CD8-positive, alpha-beta memory T cell (primary cell): Measurements from ENCODE around the gene UBAP1. TPM values are rescaled to one million over a fixed set of nuclear protein-coding genes. Genes with fewer than 3 reads are reported as not detected.
"Not testable (repeated sequence)": the region's sequence is repeated elsewhere in the genome, so short reads cannot be mapped to it uniquely, and the experiment has no call there.

Experiments used
- CTCF ChIA-PET: fragments of 350-600 bp; sonication (Branson Sonifier 250); formaldehyde crosslinking; loops from one replicate; lab custom pipeline; 2021; ENCODE audit warnings: antibody characterized with exemption; lab: Charles Lee
- POLR2A ChIA-PET: fragments of 350-600 bp; sonication (Branson Sonifier 250); formaldehyde crosslinking; loops from one replicate; lab custom pipeline; 2021; ENCODE audit warnings: antibody characterized with exemption; lab: Charles Lee
- DNase-seq, 5 donors: peaks; one replicate each; pipeline versions ENCODE4 v3.0.0 to v3.0.0-alpha.2; 2020 to 2022; ENCODE audit warnings: mixed read lengths in 1 of 5
- H3K27ac ChIP-seq: one replicate; pipeline ENCODE4 v1.7.0; 2013; ENCODE audit warnings: low read depth, mild to moderate bottlenecking, low read length, moderate library complexity
- H3K27me3 ChIP-seq: 2 replicates; pipeline ENCODE4 v1.7.0; 2013; ENCODE audit warnings: low read length, mild to moderate bottlenecking; ENCODE audit not compliant: insufficient read depth, poor library complexity, severe bottlenecking
- H3K36me3 ChIP-seq: 2 replicates; pipeline ENCODE4 v1.7.0; 2013; ENCODE audit warnings: mild to moderate bottlenecking, low read length, moderate library complexity; ENCODE audit not compliant: insufficient read depth
- H3K4me1 ChIP-seq: 2 replicates; pipeline ENCODE4 v1.7.0; 2013; ENCODE audit warnings: mild to moderate bottlenecking, low read length, moderate library complexity; ENCODE audit not compliant: insufficient read depth
- H3K4me3 ChIP-seq: 2 replicates; pipeline ENCODE4 v1.7.0; 2013; ENCODE audit warnings: mild to moderate bottlenecking, low read length
- H3K9me3 ChIP-seq: 2 replicates; pipeline ENCODE4 v1.7.0; 2013; ENCODE audit warnings: mild to moderate bottlenecking, low read length
- H3K27ac Mint-ChIP-seq, 8 donors: one replicate each; pipeline ENCODE4 v1.8.0; 2020 to 2021; ENCODE audit warnings: mixed read lengths in 8 of 8, mild to moderate bottlenecking in 6 of 8, inconsistent platforms in 3 of 8, moderate library complexity in 3 of 8
- H3K27me3 Mint-ChIP-seq, 2 donors: one replicate each; pipeline ENCODE4 v1.8.0; 2020 to 2021; ENCODE audit warnings: mixed read lengths in 2 of 2, mild to moderate bottlenecking in 1 of 2, moderate library complexity in 1 of 2
- H3K36me3 Mint-ChIP-seq, 3 donors: one replicate each; pipeline ENCODE4 v1.8.0; 2020 to 2021; ENCODE audit warnings: mixed read lengths in 3 of 3, inconsistent platforms in 1 of 3, mild to moderate bottlenecking in 1 of 3
- H3K4me1 Mint-ChIP-seq, 3 donors: one replicate each; pipeline ENCODE4 v1.8.0; 2020 to 2021; ENCODE audit warnings: mixed read lengths in 3 of 3, inconsistent platforms in 1 of 3, mild to moderate bottlenecking in 1 of 3
- H3K4me3 Mint-ChIP-seq, 7 donors: one replicate each; pipeline ENCODE4 v1.8.0; 2020 to 2021; ENCODE audit warnings: mixed read lengths in 7 of 7, mild to moderate bottlenecking in 6 of 7, moderate library complexity in 4 of 7, inconsistent platforms in 2 of 7
- H3K9me3 Mint-ChIP-seq, 5 donors: one replicate each; pipeline ENCODE4 v1.8.0; 2020 to 2022; ENCODE audit warnings: mixed read lengths in 5 of 5, mild to moderate bottlenecking in 3 of 5, moderate library complexity in 2 of 5, inconsistent platforms in 1 of 5
- polyA plus RNA-seq: library from polyadenylated mRNA; unstranded; fragments of 300-500 nt; fragmentation: Illumina TruSeq; gene quantifications from one replicate; pipeline ENCODE4 v1.2.3, GENCODE V29; 2021
- total RNA-seq, 2 experiments: library from RNA; stranded (reverse); gene quantifications; one replicate each; pipeline ENCODE4 v1.2.3, GENCODE V29; 2021

Gene UBAP1
- total and polyA plus RNA-seq, 3 experiments from 2014 or later: 39.0 to 50.2 (median 39.7) TPM

DNA sequence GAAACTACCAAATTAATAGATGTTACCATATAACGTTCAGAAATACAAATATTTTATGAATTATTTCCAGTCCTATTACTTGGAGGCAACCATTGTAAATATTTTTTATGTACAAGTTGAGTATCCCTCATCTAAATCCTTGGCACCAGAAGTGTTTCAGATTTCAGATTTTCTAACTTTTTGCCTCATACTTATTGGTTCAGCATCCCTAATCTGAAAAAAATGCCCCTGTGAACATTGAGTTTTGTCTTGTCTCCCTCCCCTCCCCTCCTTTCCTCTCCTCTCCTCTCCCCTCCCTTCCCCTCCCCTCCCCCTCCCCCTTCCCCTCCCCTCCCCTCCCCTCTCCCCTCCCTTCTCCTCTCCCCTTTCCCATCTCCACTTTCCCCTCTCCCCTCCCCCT is 40.6 kb downstream of the UBAP1 start:
- Histone ChIP-seq H3K27me3 (no peaks in the 10 kb centered on the region), H3K9me3 (no peaks in the 10 kb centered on the region), H3K4me1 (no peaks in the 10 kb centered on the region), H3K4me3 (no peak overlapping the region), H3K36me3 (no peaks in the 10 kb centered on the region), H3K27ac (no peak overlapping the region)
- Mint-ChIP-seq H3K36me3 (peaks cover 0 to 35% (median 10%) of the 10 kb centered on the region in 3 donors), H3K9me3 (no peaks in the 10 kb centered on the region), H3K27ac (no peak overlapping the region), H3K4me1 (peaks cover 29 to 43% (median 40%) of the 10 kb centered on the region in 3 donors), H3K4me3 (no peak overlapping the region), H3K27me3 (no peaks in the 10 kb centered on the region)
- POLR2A ChIA-PET: no interaction called here
- CTCF ChIA-PET: no interaction called here
- no peak for DNase-seq

- H3K4me3 Mint-ChIP-seq: peak overlapping the region in 1 of 7 donors; percentile 54
- H3K36me3 ChIP-seq: no peaks in the 10 kb centered on the region
- H3K4me1 ChIP-seq: no peaks in the 10 kb centered on the region
- peaks cover 27 to 41% (median 39%) of the 10 kb centered on the region in 3 donors for H3K4me1 Mint-ChIP-seq
- no peak overlapping the region for H3K4me3 ChIP-seq
- ChIA-PET POLR2A (no interaction called here), CTCF (no interaction called here)
- no peaks in the 10 kb centered on the region for H3K27me3 ChIP-seq
- no peak for DNase-seq
- H3K27me3 Mint-ChIP-seq: no peaks in the 10 kb centered on the region
- H3K27ac ChIP-seq: no peak overlapping the region
- H3K36me3 Mint-ChIP-seq: peaks cover 0 to 39% (median 10%) of the 10 kb centered on the region in 3 donors
- peak overlapping the region in 1 of 8 donors; percentile 11 for H3K27ac Mint-ChIP-seq
- H3K9me3 ChIP-seq: no peaks in the 10 kb centered on the region
- no peaks in the 10 kb centered on the region for H3K9me3 Mint-ChIP-seq
Measured at GRCh38 chr9:34220218-34220617, 41.4 kb downstream of the UBAP1 start.

DNA sequence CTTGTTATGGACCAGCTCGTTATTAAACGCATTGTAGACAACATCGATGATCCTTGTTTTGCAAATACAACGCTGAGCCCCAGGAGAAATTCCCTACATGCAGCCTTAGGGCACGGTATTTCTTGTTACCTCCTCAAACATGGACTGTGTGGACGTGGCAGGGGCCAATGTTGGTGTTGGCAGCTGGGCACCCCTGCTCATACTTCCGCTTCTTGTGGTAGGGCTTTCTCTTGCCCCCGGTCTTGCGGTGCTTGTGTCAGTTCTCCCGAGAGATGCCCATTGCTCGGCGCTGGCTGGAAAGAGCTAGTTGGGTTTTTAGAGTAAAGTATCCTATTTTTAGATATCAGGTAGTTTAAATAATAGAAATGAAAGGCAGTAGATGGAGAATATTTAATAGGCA is 45.5 kb downstream of the UBAP1 start:
- H3K4me1 Mint-ChIP-seq: peaks cover 23 to 43% (median 35%) of the 10 kb centered on the region in 3 donors
- Histone ChIP-seq H3K36me3 (no peaks in the 10 kb centered on the region), H3K9me3 (no peaks in the 10 kb centered on the region), H3K4me1 (no peaks in the 10 kb centered on the region), H3K4me3 (no peak overlapping the region), H3K27me3 (no peaks in the 10 kb centered on the region), H3K27ac (no peak overlapping the region)
- DNase-seq: no peak
- peaks cover 0 to 43% (median 7%) of the 10 kb centered on the region in 3 donors for H3K36me3 Mint-ChIP-seq
- CTCF ChIA-PET: no interaction called here
- H3K4me3 Mint-ChIP-seq: no peak overlapping the region
- no peaks in the 10 kb centered on the region for H3K9me3 Mint-ChIP-seq
- peak overlapping the region in 1 of 8 donors; percentile 53 for H3K27ac Mint-ChIP-seq
- H3K27me3 Mint-ChIP-seq: no peaks in the 10 kb centered on the region
- POLR2A ChIA-PET: no interaction called here

DNA sequence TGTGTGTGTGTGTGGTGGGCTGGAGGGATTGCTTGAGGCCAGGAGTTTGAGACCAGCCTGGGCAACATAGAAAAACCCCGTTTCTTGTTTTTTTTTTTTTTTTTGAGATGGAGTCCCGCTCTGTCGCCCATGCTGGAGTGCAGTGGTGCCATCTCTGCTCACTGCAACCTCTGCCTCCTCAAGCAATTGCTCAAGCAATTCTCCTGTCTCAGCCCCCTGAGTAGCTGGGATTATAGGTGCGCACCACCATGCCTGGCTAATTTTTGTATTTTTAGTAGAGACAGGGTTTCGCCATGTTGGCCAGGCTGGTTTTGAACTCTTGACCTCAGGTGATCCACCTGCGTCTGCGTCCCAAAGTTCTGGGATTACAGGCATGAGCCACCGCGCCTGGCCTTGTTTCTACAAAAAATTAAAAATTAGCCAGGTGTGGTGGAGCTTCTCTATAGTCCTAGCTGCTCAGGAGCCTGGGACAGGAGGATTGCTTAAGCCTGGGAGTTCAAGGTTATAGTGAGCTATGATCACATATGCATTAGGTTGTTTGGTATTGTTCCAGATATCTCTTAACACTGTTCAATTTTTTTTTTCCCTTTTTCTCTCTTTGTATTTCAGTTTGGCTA is 47.4 kb downstream of the UBAP1 start:
- H3K4me1 ChIP-seq, H3K27ac ChIP-seq, H3K4me3 Mint-ChIP-seq, DNase-seq, H3K27me3 ChIP-seq, H3K9me3 ChIP-seq, H3K36me3 ChIP-seq, H3K4me3 ChIP-seq, H3K9me3 Mint-ChIP-seq, POLR2A ChIA-PET, H3K27me3 Mint-ChIP-seq, CTCF ChIA-PET: not testable (repeated sequence)
- Mint-ChIP-seq H3K27ac (peak overlapping the region in 1 of 8 donors; percentile 63), H3K4me1 (peaks cover 21 to 35% (median 26%) of the 10 kb centered on the region in 3 donors), H3K36me3 (peaks cover 0 to 38% (median 7%) of the 10 kb centered on the region in 3 donors)

- H3K9me3 ChIP-seq: no peaks in the 10 kb centered on the region
- no peak for DNase-seq
- H3K36me3 Mint-ChIP-seq: peaks cover 0 to 36% (median 5%) of the 10 kb centered on the region in 3 donors
- H3K4me3 Mint-ChIP-seq: no peak overlapping the region
- peaks cover 15 to 28% (median 19%) of the 10 kb centered on the region in 3 donors for H3K4me1 Mint-ChIP-seq
- no peaks in the 10 kb centered on the region for H3K9me3 Mint-ChIP-seq
- no peak overlapping the region for H3K4me3 ChIP-seq
- POLR2A ChIA-PET: interaction anchor here (0.6 kb wide), 1 partner anchor 290 kb away, joined by 8 read pairs; no protein-coding TSS in a partner anchor
- CTCF ChIA-PET: interaction anchor here (1.0 kb wide), 1 partner anchor 25 kb away, joined by 3 read pairs; no protein-coding TSS in a partner anchor
- no peaks in the 10 kb centered on the region for H3K36me3 ChIP-seq
- peak overlapping the region in 1 of 8 donors; percentile 6 for H3K27ac Mint-ChIP-seq
- no peaks in the 10 kb centered on the region for H3K27me3 ChIP-seq
- no peak overlapping the region for H3K27ac ChIP-seq
- H3K27me3 Mint-ChIP-seq: no peaks in the 10 kb centered on the region
- H3K4me1 ChIP-seq: no peaks in the 10 kb centered on the region
Measured at GRCh38 chr9:34227445-34227844, 48.6 kb downstream of the UBAP1 start.

- H3K27ac Mint-ChIP-seq: peak overlapping the region in 1 of 8 donors; percentile 66
- no peak overlapping the region for H3K27ac ChIP-seq
- ChIA-PET POLR2A (no interaction called here), CTCF (interaction anchor here (1.3 kb wide), 1 partner anchor 22 kb away, joined by 4 read pairs; no protein-coding TSS in a partner anchor)
- DNase-seq: no peak
- peaks cover 0 to 36% (median 5%) of the 10 kb centered on the region in 3 donors for H3K36me3 Mint-ChIP-seq
- no peaks in the 10 kb centered on the region for H3K27me3 Mint-ChIP-seq
- no peaks in the 10 kb centered on the region for H3K27me3 ChIP-seq
- H3K9me3 ChIP-seq: no peaks in the 10 kb centered on the region
- H3K4me1 Mint-ChIP-seq: peaks cover 15 to 28% (median 18%) of the 10 kb centered on the region in 3 donors
- no peak overlapping the region for H3K4me3 ChIP-seq
- H3K4me1 ChIP-seq: no peaks in the 10 kb centered on the region
- peaks cover 3% of the 10 kb centered on the region for H3K36me3 ChIP-seq
- H3K4me3 Mint-ChIP-seq: no peak overlapping the region
- H3K9me3 Mint-ChIP-seq: no peaks in the 10 kb centered on the region
Measured at GRCh38 chr9:34230556-34230955, 51.7 kb downstream of the UBAP1 start.

DNA sequence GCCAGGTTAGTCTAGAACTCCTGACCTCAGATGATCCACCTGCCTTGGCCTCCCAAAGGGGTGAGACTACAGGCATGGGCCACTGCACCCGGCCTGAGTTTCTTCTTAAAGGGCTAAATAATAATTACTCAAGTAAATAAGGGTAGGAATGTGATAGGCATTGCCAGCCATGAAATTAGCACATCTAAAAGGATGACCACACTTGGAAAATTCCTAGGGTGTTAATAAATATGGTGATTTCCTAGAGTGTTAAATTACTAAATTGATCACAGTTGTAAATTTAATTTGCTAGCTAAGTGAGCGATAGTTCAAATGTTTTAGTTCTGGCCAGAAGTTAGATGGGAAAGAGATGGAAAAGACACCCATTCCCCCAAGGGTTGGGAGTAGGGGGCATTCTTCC is 53.4 kb downstream of the UBAP1 start:
- DNase-seq: no peak
- H3K4me3 ChIP-seq: no peak overlapping the region
- H3K27ac Mint-ChIP-seq: peak overlapping the region in 5 of 8 donors; percentile 14 to 84 (median 68)
- CTCF ChIA-PET: interaction anchor here (1.1 kb wide), 1 partner anchor 20 kb away, joined by 5 read pairs; no protein-coding TSS in a partner anchor
- no peaks in the 10 kb centered on the region for H3K4me1 ChIP-seq
- POLR2A ChIA-PET: interaction anchor here (0.6 to 0.7 kb wide), 2 partner anchors 11 to 52 kb away, joined by 3 read pairs; no protein-coding TSS in a partner anchor
- H3K9me3 Mint-ChIP-seq: no peaks in the 10 kb centered on the region
- H3K27ac ChIP-seq: no peak overlapping the region
- no peaks in the 10 kb centered on the region for H3K27me3 ChIP-seq
- peaks cover 15% of the 10 kb centered on the region for H3K36me3 ChIP-seq
- peaks cover 0 to 48% (median 14%) of the 10 kb centered on the region in 3 donors for H3K36me3 Mint-ChIP-seq
- H3K27me3 Mint-ChIP-seq: no peaks in the 10 kb centered on the region
- no peak overlapping the region for H3K4me3 Mint-ChIP-seq
- H3K4me1 Mint-ChIP-seq: peaks cover 15 to 31% (median 20%) of the 10 kb centered on the region in 3 donors
- no peaks in the 10 kb centered on the region for H3K9me3 ChIP-seq

DNA sequence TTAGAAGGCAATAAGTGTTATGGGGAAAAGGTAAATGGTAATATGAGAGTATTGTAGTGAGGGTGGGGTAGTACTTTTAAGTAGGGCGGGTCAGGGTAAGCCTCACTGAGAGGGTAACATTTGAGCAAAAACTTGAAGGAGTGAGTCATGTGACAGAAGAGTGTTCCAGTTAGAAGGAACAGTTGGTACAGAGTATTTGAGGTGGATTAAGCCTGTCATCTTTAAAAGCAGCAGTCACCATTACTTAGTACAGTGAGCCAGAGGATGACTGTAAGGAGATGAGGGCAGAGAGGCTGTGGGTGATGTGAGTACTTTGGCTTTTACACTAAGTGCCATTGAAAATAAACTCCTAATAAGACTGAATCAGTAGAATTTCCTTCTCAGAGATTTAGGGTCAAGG is 54.8 kb downstream of the UBAP1 start:
- DNase-seq: no peak
- Histone ChIP-seq H3K27ac (no peak overlapping the region), H3K36me3 (peaks cover 21% of the 10 kb centered on the region), H3K4me3 (no peak overlapping the region), H3K4me1 (peaks cover 9% of the 10 kb centered on the region), H3K9me3 (no peaks in the 10 kb centered on the region), H3K27me3 (no peaks in the 10 kb centered on the region)
- Mint-ChIP-seq H3K4me3 (no peak overlapping the region), H3K27ac (peak overlapping the region in 5 of 8 donors; percentile 56 to 80 (median 64)), H3K4me1 (peaks cover 24 to 38% (median 30%) of the 10 kb centered on the region in 3 donors), H3K36me3 (peaks cover 7 to 55% (median 17%) of the 10 kb centered on the region in 3 donors), H3K9me3 (no peaks in the 10 kb centered on the region), H3K27me3 (no peaks in the 10 kb centered on the region)
- ChIA-PET POLR2A (no interaction called here), CTCF (no interaction called here)
